Measurements from ENCODE around the gene GOSR1.

- no peak for TF ChIP-seq CTCF (IDR thresholded peaks at IDR 0.05)
- TF ChIP-seq EZH2 (IDR thresholded peaks at IDR 0.05; ENCODE audit: borderline replicate concordance, insufficient read depth, low read depth, low read length, poor library complexity, severe bottlenecking) = no peak
Observed at GRCh38 chr17:30534938-30535921, 58.0 kb downstream of the GOSR1 start.
